ENCODE measurements around the gene PLA2G4E. TPM values are rescaled to one million over a fixed set of nuclear protein-coding genes. Genes with fewer than 3 reads are reported as not detected.

The PLA2G4E gene
- total and polyA plus RNA-seq, 9 of the 15 experiments (the other 6 are each of a cell fraction or from before 2014, with no cell fraction given), result 0.03 TPM; not detected in 8

GRCh38 chr15:41987246-41987924, 33.5 kb downstream of the PLA2G4E start (continued):
- TF ChIP-seq CREB3 (tag; conservative IDR thresholded peaks at IDR 0.05; ENCODE audit: low read depth), result no peak

GRCh38 chr15:41985236-41986160, 35.3 kb downstream of the PLA2G4E start:
- intact Hi-C loops (cut with micrococcal nuclease), result loop anchor here (10.0 kb wide), 1 partner anchor 489 kb away; no protein-coding TSS in a partner anchor
- no peak for ATAC-seq
- H3K9ac ChIP-seq (ENCODE audit: insufficient read depth in 1 of 2, low read depth in 2 of 2, low read length in 2 of 2), result no peak overlapping the region
- ChIA-PET CTCF (ENCODE audit: low intra/inter-chr PET ratio) (interaction anchor here (0.8 kb wide), 1 partner anchor 72 kb away, joined by 3 read pairs; no protein-coding TSS in a partner anchor), POLR2A (interaction anchor here (0.6 to 0.9 kb wide), 3 partner anchors 10 to 321 kb away, joined by 3 read pairs; no protein-coding TSS in a partner anchor)
- no peak overlapping the region for H2AFZ ChIP-seq (ENCODE audit: low read depth, low read length)
- H3K4me1 ChIP-seq (replicated peaks in 1 of 2; ENCODE audit: control insufficient read depth in 2 of 2, insufficient read depth in 2 of 2, low read length in 2 of 2), result peaks cover 12 to 18% of the 10 kb centered on the region in 2 experiments
- no peaks in the 10 kb centered on the region for H3K36me3 ChIP-seq (ENCODE audit: control insufficient read depth, insufficient read depth, low read length)
- H4K20me1 ChIP-seq (replicated peaks; ENCODE audit: control insufficient read depth, insufficient read depth, low read length), result no peaks in the 10 kb centered on the region; the same call in 1 of the 2 replicates
- no peak for FAIRE-seq
- H3K9me1 ChIP-seq (ENCODE audit: control insufficient read depth, insufficient read depth, low read length), result no peaks in the 10 kb centered on the region
- BruUV-seq (replicated peaks), result no TSS peak
- H3K9me3 ChIP-seq (replicated peaks; ENCODE audit: control insufficient read depth, insufficient read depth, low read depth, low read length), result no peaks in the 10 kb centered on the region
- peaks cover 28 to 58% of the 10 kb centered on the region in 2 experiments; a peak in 4 of 5 replicates for H3K27me3 ChIP-seq (ENCODE audit: control insufficient read depth in 2 of 2, insufficient read depth in 2 of 2, low read length in 2 of 2)
- H3K79me2 ChIP-seq (ENCODE audit: control insufficient read depth, insufficient read depth, low read length), result no peaks in the 10 kb centered on the region
- in situ Hi-C loops (cut with MboI), result no loop called here
- no peak for DNase-seq (ENCODE audit: extremely low read depth in 1 of 4, low spot score in 3 of 4)
- H3K4me3 ChIP-seq, result no peak overlapping the region
- 19% methylated on average over 19 of the region's 19 CpGs for WGBS (ENCODE audit: insufficient coverage, low coverage, missing lambda C conversion rate)
- no peak overlapping the region for H3K4me2 ChIP-seq (ENCODE audit: insufficient read depth, low read length)
- TF ChIP-seq HOXB6 (CRISPR knock-in tag; IDR thresholded peaks at IDR 0.05; ENCODE audit: borderline replicate concordance), result no peak
- no peak for TF ChIP-seq GTF2A2 (tag; IDR thresholded peaks at IDR 0.05)
- peak in 1 of 2 experiments; percentile 32; a peak in 2 of 4 replicates for TF ChIP-seq NRF1 (conservative IDR thresholded peaks at IDR 0.05 in 1 of 2, IDR thresholded peaks at IDR 0.05 in 1 of 2)
- H3K27ac ChIP-seq (ENCODE audit: extremely low read depth, low read depth, low read length), result no peak overlapping the region
